Sigmoid colon (tissue), 4 donors: ENCODE results near the gene BMX.

ENCODE experiments used
- EP300 ChIP-seq, 4 donors: sonication (generic); formaldehyde crosslinking; IDR thresholded peaks; one replicate each; pipeline ENCODE4 v1.6.1; 2017; ENCODE audit warnings: antibody characterized with exemption in 4 of 4
- POLR2A ChIP-seq, 2 donors: fragments of 450-650 bp; IDR thresholded peaks; one replicate each; pipeline ENCODE4 v1.6.1; 2016; ENCODE audit warnings: antibody characterized with exemption in 2 of 2, mild to moderate bottlenecking in 2 of 2, moderate library complexity in 2 of 2
- POLR2AphosphoS5 ChIP-seq, 4 donors: sonication (generic); formaldehyde crosslinking; IDR thresholded peaks; one replicate each; pipeline ENCODE4 v1.6.1; 2017; ENCODE audit warnings: antibody characterized with exemption in 4 of 4
- TF ChIP-seq, protein P1 (sequence below), 4 experiments: fragments of 450-650 bp in 3 of 4; fragments of 200-600 bp in 1 of 4; IDR thresholded peaks; one replicate each; pipeline ENCODE4 v1.5.1; 2016 to 2019; ENCODE audit warnings: antibody characterized with exemption in 4 of 4, mild to moderate bottlenecking in 3 of 4, moderate library complexity in 2 of 4

DNA sequence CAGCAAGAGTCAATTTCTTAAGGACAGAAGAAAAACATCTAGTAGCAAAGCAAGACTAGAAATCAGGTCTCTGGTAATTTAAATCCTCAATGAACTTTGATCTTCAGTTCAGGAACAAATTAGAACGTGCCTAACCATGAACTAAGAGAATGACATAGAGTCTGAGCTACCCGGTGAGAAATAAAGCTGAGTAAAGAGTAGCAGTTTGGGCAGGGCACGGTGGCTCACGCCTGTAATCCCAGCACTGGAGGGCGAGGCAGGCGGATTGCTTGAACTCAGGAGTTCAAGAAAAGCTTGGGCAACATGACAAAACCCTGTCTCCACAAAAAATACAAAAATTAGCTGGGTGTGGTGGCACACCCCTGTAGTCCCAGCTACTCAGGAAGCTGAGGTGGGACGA is 62.4 kb downstream of the BMX start:
- TF ChIP-seq, protein P1, sequence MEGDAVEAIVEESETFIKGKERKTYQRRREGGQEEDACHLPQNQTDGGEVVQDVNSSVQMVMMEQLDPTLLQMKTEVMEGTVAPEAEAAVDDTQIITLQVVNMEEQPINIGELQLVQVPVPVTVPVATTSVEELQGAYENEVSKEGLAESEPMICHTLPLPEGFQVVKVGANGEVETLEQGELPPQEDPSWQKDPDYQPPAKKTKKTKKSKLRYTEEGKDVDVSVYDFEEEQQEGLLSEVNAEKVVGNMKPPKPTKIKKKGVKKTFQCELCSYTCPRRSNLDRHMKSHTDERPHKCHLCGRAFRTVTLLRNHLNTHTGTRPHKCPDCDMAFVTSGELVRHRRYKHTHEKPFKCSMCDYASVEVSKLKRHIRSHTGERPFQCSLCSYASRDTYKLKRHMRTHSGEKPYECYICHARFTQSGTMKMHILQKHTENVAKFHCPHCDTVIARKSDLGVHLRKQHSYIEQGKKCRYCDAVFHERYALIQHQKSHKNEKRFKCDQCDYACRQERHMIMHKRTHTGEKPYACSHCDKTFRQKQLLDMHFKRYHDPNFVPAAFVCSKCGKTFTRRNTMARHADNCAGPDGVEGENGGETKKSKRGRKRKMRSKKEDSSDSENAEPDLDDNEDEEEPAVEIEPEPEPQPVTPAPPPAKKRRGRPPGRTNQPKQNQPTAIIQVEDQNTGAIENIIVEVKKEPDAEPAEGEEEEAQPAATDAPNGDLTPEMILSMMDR (IDR thresholded peaks at IDR 0.05) = no peak
- TF ChIP-seq POLR2A (IDR thresholded peaks at IDR 0.05) (no peak), POLR2AphosphoS5 (IDR thresholded peaks at IDR 0.05) (no peak), EP300 (IDR thresholded peaks at IDR 0.05) (no peak)
